ENCODE data around the gene LRIF1. TPM values are rescaled to one million over a fixed set of nuclear protein-coding genes. Genes with fewer than 3 reads are reported as not detected.
"Not testable (repeated sequence)": the region's sequence is repeated elsewhere in the genome, so short reads cannot be mapped to it uniquely, and the experiment has no call there.

The LRIF1 gene
- total RNA-seq, 1 experiment from 2014 or later = 8.5 TPM

- intact Hi-C loops (cut with micrococcal nuclease) = no loop called here
- Mint-ChIP-seq H3K9me3 (ENCODE audit: unreplicated experiment) (peaks cover 7% of the 10 kb centered on the region), H3K4me1 (ENCODE audit: insufficient read depth, unreplicated experiment) (no peaks in the 10 kb centered on the region), H3K27ac (ENCODE audit: low read depth, unreplicated experiment) (no peak overlapping the region), H3K27me3 (ENCODE audit: insufficient read depth, unreplicated experiment) (no peaks in the 10 kb centered on the region), H3K36me3 (ENCODE audit: insufficient read depth, unreplicated experiment) (no peaks in the 10 kb centered on the region), H3K4me3 (ENCODE audit: unreplicated experiment) (no peak overlapping the region)
- BruUV-seq (replicated peaks) = no TSS peak
- no peak for TF ChIP-seq CTCF (IDR thresholded peaks at IDR 0.05; ENCODE audit: unreplicated experiment)
- CTCF ChIA-PET = interaction anchor here (1.1 kb wide), 1 partner anchor 56 kb away, joined by 4 read pairs; no protein-coding TSS in a partner anchor
- no peak for DNase-seq (ENCODE audit: unreplicated experiment)
- POLR2A ChIA-PET = no interaction called here
These were observed 27.2 kb downstream of the LRIF1 start for GRCh38 chr1:110936567-110936966.

GRCh38 chr1:110931097-110931496 is 32.6 kb downstream of the LRIF1 start:
- not testable (repeated sequence) for BruUV-seq (replicated peaks); H3K9me3 Mint-ChIP-seq (ENCODE audit: unreplicated experiment); H3K4me3 Mint-ChIP-seq (ENCODE audit: unreplicated experiment)

GRCh38 chr1:110928904-110929303 is 34.8 kb downstream of the LRIF1 start:
- CTCF ChIA-PET = no interaction called here
- H3K9me3 Mint-ChIP-seq (ENCODE audit: unreplicated experiment) = no peaks in the 10 kb centered on the region
- no peak overlapping the region for H3K4me3 Mint-ChIP-seq (ENCODE audit: unreplicated experiment)
- TF ChIP-seq CTCF (IDR thresholded peaks at IDR 0.05; ENCODE audit: unreplicated experiment) = no peak
- intact Hi-C loops (cut with micrococcal nuclease) = no loop called here
- no TSS peak for BruUV-seq (replicated peaks)
- DNase-seq (ENCODE audit: unreplicated experiment) = no peak
- H3K27ac Mint-ChIP-seq (ENCODE audit: low read depth, unreplicated experiment) = no peak overlapping the region
- POLR2A ChIA-PET = no interaction called here
- H3K4me1 Mint-ChIP-seq (ENCODE audit: insufficient read depth, unreplicated experiment) = peaks cover 4% of the 10 kb centered on the region
- no peaks in the 10 kb centered on the region for H3K36me3 Mint-ChIP-seq (ENCODE audit: insufficient read depth, unreplicated experiment)
- no peaks in the 10 kb centered on the region for H3K27me3 Mint-ChIP-seq (ENCODE audit: insufficient read depth, unreplicated experiment)

More at GRCh38 chr1:110931097-110931496, 32.6 kb downstream of the LRIF1 start:
- H3K36me3 Mint-ChIP-seq (ENCODE audit: insufficient read depth, unreplicated experiment); CTCF ChIA-PET; H3K27ac Mint-ChIP-seq (ENCODE audit: low read depth, unreplicated experiment); H3K4me1 Mint-ChIP-seq (ENCODE audit: insufficient read depth, unreplicated experiment); DNase-seq (ENCODE audit: unreplicated experiment); intact Hi-C loops (cut with micrococcal nuclease); POLR2A ChIA-PET; H3K27me3 Mint-ChIP-seq (ENCODE audit: insufficient read depth, unreplicated experiment): not testable (repeated sequence)

- no peak for TF ChIP-seq CTCF (IDR thresholded peaks at IDR 0.05; ENCODE audit: unreplicated experiment)
- Mint-ChIP-seq H3K27me3 (ENCODE audit: insufficient read depth, unreplicated experiment) (no peaks in the 10 kb centered on the region), H3K4me1 (ENCODE audit: insufficient read depth, unreplicated experiment) (peaks cover 4% of the 10 kb centered on the region), H3K4me3 (ENCODE audit: unreplicated experiment) (no peak overlapping the region), H3K27ac (ENCODE audit: low read depth, unreplicated experiment) (no peak overlapping the region), H3K36me3 (ENCODE audit: insufficient read depth, unreplicated experiment) (no peaks in the 10 kb centered on the region), H3K9me3 (ENCODE audit: unreplicated experiment) (no peaks in the 10 kb centered on the region)
- DNase-seq (ENCODE audit: unreplicated experiment) = no peak
- intact Hi-C loops (cut with micrococcal nuclease) = no loop called here
- no TSS peak for BruUV-seq (replicated peaks)
- ChIA-PET CTCF (no interaction called here), POLR2A (no interaction called here)
These were observed 35.5 kb downstream of the LRIF1 start for GRCh38 chr1:110928191-110928590.

- no peak for TF ChIP-seq CTCF (IDR thresholded peaks at IDR 0.05; ENCODE audit: unreplicated experiment)
- POLR2A ChIA-PET = interaction anchor here (0.5 to 0.8 kb wide), 2 partner anchors 14 to 36 kb away, joined by 3 read pairs; partner anchors contain the start of gene LRIF1
- Mint-ChIP-seq H3K4me1 (ENCODE audit: insufficient read depth, unreplicated experiment) (peaks cover 4% of the 10 kb centered on the region), H3K36me3 (ENCODE audit: insufficient read depth, unreplicated experiment) (no peaks in the 10 kb centered on the region), H3K27me3 (ENCODE audit: insufficient read depth, unreplicated experiment) (no peaks in the 10 kb centered on the region), H3K4me3 (ENCODE audit: unreplicated experiment) (no peak overlapping the region), H3K9me3 (ENCODE audit: unreplicated experiment) (no peaks in the 10 kb centered on the region), H3K27ac (ENCODE audit: low read depth, unreplicated experiment) (no peak overlapping the region)
- intact Hi-C loops (cut with micrococcal nuclease) = no loop called here
- CTCF ChIA-PET = no interaction called here
- DNase-seq (ENCODE audit: unreplicated experiment) = peak; percentile 34
- no TSS peak for BruUV-seq (replicated peaks)
These were observed 36.1 kb downstream of the LRIF1 start for GRCh38 chr1:110927484-110928075.
